GM12878 (cell line): ENCODE data around the gene ZDHHC3.

ENCODE experiments used
- CBX5 ChIP-seq: sonication (generic); IDR thresholded peaks from 2 replicates; pipeline ENCODE4 v1.6.1; 2016; ENCODE audit warnings: low read depth, moderate library complexity, mild to moderate bottlenecking, inconsistent platforms
- CEBPB ChIP-seq, 2 experiments: fragments of 150-350 bp in 1 of 2; IDR thresholded peaks; 2 replicates each; pipeline ENCODE4 v1.6.1; 2012 to 2014; ENCODE audit warnings: low read depth in 2 of 2, low read length in 2 of 2, borderline replicate concordance in 1 of 2, inconsistent platforms in 1 of 2
- FOS ChIP-seq: IDR thresholded peaks from 3 replicates; pipeline ENCODE4 v1.6.1; 2011; ENCODE audit warnings: borderline replicate concordance; ENCODE audit not compliant: insufficient read length; ENCODE audit errors: extremely low read depth
- KDM1A ChIP-seq: fragments of 200-600 bp; sonication (generic); IDR thresholded peaks from 2 replicates; pipeline ENCODE4 v1.6.1; 2016; ENCODE audit warnings: borderline replicate concordance
- SREBF2 ChIP-seq: IDR thresholded peaks from 2 replicates; pipeline ENCODE4 v1.6.1; 2012; ENCODE audit warnings: mild to moderate bottlenecking, low read length
- TF ChIP-seq, protein P1 (sequence below), 3 experiments: IDR thresholded peaks in 2 of 3; conservative IDR thresholded peaks in 1 of 3; 2 replicates each; pipeline ENCODE4 v1.5.1; 2011; ENCODE audit warnings: low read depth in 3 of 3, low read length in 3 of 3, mild to moderate bottlenecking in 3 of 3, control low read depth in 2 of 3, moderate library complexity in 2 of 3, inconsistent platforms in 1 of 3, mixed read lengths in 1 of 3; ENCODE audit not compliant: control insufficient read depth in 2 of 3, insufficient read depth in 1 of 3; ENCODE audit errors: extremely low read depth in 1 of 3

- TF ChIP-seq SREBF2 (no peak), FOS (no peak), CEBPB (IDR thresholded peaks at IDR 0.05; ENCODE audit: borderline replicate concordance in 1 of 2, low read depth in 2 of 2, low read length in 2 of 2) (no peak), CBX5 (no peak), KDM1A (no peak)
- TF ChIP-seq, protein P1, sequence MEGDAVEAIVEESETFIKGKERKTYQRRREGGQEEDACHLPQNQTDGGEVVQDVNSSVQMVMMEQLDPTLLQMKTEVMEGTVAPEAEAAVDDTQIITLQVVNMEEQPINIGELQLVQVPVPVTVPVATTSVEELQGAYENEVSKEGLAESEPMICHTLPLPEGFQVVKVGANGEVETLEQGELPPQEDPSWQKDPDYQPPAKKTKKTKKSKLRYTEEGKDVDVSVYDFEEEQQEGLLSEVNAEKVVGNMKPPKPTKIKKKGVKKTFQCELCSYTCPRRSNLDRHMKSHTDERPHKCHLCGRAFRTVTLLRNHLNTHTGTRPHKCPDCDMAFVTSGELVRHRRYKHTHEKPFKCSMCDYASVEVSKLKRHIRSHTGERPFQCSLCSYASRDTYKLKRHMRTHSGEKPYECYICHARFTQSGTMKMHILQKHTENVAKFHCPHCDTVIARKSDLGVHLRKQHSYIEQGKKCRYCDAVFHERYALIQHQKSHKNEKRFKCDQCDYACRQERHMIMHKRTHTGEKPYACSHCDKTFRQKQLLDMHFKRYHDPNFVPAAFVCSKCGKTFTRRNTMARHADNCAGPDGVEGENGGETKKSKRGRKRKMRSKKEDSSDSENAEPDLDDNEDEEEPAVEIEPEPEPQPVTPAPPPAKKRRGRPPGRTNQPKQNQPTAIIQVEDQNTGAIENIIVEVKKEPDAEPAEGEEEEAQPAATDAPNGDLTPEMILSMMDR (IDR thresholded peaks at IDR 0.05 in 2 of 3, conservative IDR thresholded peaks at IDR 0.05 in 1 of 3; ENCODE audit: control insufficient read depth in 2 of 3, extremely low read depth in 1 of 3, insufficient read depth in 1 of 3, low read depth in 3 of 3, low read length in 3 of 3), result no peak
Observed at GRCh38 chr3:45001738-45002137, 25.8 kb upstream of the ZDHHC3 start.
